SH-SY5Y (cell line): ENCODE measurements around the gene MAPK1IP1L.

Experiments
- GATA2 ChIP-seq: IDR thresholded peaks from 2 replicates; pipeline ENCODE4 v1.6.1; 2011; ENCODE audit warnings: mild to moderate bottlenecking, low read depth, low read length
- GATA3 ChIP-seq: IDR thresholded peaks from 2 replicates; pipeline ENCODE4 v1.6.1; 2011; ENCODE audit warnings: low read depth, mild to moderate bottlenecking, low read length, moderate library complexity

Gene MAPK1IP1L

GRCh38 chr14:55051423-55052268 lies at the start of gene MAPK1IP1L:
Gene MAPK1IP1L (plus strand): TSS chr14:55051647. CDS start chr14:55061684, 10,037 bp downstream.
- TF ChIP-seq GATA2 (no peak), GATA3 (no peak)

GRCh38 chr14:55005071-55005470 lies 46.4 kb upstream of the MAPK1IP1L start:
- TF ChIP-seq GATA2 (no peak), GATA3 (no peak)

- TF ChIP-seq GATA3 (no peak), GATA2 (no peak)
Observed at GRCh38 chr14:55015006-55015405, 36.4 kb upstream of the MAPK1IP1L start.

GRCh38 chr14:55019968-55020554 lies 31.4 kb upstream of the MAPK1IP1L start:
- TF ChIP-seq GATA2 (no peak), GATA3 (no peak)

- no peak for TF ChIP-seq GATA3
- TF ChIP-seq GATA2: no peak
Observed at GRCh38 chr14:55025948-55026347, 25.5 kb upstream of the MAPK1IP1L start.

GRCh38 chr14:55026441-55026792 lies 25.0 kb upstream of the MAPK1IP1L start:
- TF ChIP-seq GATA3 (no peak), GATA2 (no peak)

DNA sequence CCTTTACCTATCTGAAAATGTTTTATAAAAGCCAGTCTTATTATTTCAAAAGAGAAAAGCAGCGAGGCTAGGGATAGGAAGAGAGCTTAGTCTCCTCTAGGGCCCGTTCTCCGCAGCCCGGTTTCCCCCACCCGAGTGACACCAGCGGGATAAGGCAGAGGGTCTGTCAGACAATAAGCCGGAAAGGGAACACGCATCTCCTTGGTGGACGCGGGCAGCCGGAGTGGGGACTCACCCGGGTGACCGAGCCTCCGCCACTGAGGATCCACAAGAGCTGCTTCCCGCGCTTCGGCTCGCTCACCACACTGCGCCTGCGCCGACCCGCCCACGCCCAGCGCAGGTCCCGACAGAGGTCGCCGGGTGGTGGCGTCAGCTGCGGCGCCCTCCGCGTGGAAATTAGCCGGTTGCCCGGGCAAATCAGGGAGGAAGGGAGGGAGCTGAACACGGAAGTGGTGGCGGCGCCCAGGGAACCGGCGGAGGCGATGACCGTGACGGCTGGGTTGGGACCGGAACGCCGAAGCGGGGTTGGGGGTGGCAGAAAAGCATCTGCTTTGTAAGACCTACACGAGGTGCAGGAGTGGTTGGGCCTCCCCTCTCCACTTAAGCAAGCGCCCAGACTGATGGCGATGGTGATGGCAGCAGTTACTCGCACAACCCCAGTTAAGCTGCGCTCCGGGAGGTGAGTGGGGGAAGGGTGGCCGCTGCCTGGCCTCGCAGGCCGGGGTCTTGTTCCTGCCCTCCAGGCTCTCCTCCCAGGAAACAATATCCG lies 24.5 kb upstream of the MAPK1IP1L start, which contains the start of the genes SOCS4 and WDHD1:
Gene SOCS4, plus strand, starts transcription at position 444 of the 769 bp plus-strand sequence. CDS start 15,806 bp downstream, outside the sequence.
Gene WDHD1, minus strand, starts transcription at position 307 of the 769 bp plus-strand sequence. CDS start 312 bp downstream, outside the sequence.
- no peak; the same call in 1 of the 2 replicates for TF ChIP-seq GATA2
- TF ChIP-seq GATA3: no peak

- TF ChIP-seq GATA2 (no peak), GATA3 (no peak)
Observed at GRCh38 chr14:55028066-55028465, 23.4 kb upstream of the MAPK1IP1L start.

GRCh38 chr14:55028476-55028875 lies 23.0 kb upstream of the MAPK1IP1L start:
- TF ChIP-seq GATA3 (no peak), GATA2 (no peak)

DNA sequence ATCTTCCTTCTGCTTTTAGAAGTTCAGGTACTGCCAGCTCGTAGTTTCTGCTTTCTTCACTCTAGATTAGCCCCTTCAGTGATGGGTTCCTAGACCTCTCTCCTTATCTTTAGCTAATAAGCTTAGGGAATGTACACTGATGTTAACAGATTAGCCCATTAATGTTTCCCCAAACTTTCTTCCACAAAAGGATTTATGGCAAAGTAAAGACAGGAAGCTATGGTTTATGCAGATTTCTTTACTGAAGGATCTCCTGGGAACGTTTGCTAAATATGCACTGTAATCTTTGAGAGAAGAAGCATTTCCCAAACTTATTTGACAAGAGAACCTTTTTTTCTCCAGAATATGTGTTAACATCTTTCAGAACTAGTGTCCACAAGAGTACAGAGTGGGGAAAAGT lies 20.3 kb upstream of the MAPK1IP1L start:
- no peak for TF ChIP-seq GATA3
- no peak for TF ChIP-seq GATA2

DNA sequence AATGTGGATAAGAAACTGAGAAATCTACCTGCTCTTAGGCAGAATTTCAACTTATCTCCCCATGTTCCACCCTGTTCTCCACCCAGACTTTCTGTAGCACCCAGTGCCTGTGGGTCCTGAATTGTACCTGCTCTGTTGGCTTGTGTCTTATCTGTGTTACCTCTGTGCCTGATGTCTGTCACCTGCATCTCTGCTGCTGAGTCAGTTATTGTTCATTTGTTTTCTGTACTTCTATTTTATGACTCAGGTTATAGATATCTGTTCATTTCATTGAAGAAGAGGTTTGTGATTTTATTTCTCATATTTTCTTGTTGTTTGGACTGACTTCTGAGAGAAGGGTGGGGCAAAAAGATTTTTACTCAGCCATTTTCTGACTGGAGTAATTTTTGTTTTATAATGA lies 12.7 kb upstream of the MAPK1IP1L start:
- no peak for TF ChIP-seq GATA2
- TF ChIP-seq GATA3: no peak

DNA sequence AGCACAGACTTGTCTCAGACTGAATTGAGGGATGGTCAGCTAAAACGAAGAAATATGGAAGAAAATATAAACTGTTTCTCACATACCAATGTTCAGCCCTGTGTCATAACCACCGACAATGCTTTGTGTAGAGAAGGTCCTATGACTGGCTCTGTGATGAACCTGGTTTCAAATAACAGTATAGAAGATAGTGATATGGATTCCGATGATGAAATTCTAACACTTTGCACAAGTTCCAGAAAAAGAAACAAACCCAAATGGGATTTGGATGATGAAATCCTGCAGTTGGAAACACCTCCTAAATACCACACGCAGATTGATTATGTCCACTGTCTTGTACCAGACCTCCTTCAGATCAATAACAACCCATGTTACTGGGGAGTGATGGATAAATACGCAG lies 7.9 kb upstream of the MAPK1IP1L start:
- TF ChIP-seq GATA2: no peak
- no peak for TF ChIP-seq GATA3

DNA sequence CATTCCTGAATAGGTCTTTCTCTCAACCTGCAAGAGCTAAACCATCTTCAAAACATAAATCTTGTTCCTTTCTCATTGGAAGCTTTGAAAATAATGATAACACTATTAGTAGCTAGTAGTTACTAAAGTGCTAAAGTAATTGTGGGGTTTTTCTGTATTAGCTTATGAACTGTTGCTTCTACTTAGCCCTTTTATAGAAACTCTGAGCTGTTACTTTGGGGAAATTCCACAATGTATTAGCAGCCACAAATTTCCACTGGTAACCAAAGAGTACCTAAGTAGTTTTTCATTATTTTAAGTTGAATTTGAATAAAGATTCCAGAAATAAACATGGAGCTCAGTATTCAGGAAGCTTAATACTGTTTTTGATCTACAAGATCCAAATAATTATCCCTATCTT lies 6.4 kb upstream of the MAPK1IP1L start:
- TF ChIP-seq GATA3 (no peak), GATA2 (no peak)
